ENCODE measurements around the gene RAB4B.
"Not testable (repeated sequence)": the region's sequence is repeated elsewhere in the genome, so short reads cannot be mapped to it uniquely, and the experiment has no call there.

The RAB4B gene

GRCh38 chr19:40780582-40780981 is 2.5 kb downstream of the RAB4B start:
- no peak overlapping the region for H3K4me3 ChIP-seq (ENCODE audit: control insufficient read depth, low read depth, low read length)
- no peak for DNase-seq (ENCODE audit: low read depth)
- TF ChIP-seq CTCF (conservative IDR thresholded peaks at IDR 0.05; ENCODE audit: control insufficient read depth, insufficient read depth, low read depth, low read length): no peak

DNA sequence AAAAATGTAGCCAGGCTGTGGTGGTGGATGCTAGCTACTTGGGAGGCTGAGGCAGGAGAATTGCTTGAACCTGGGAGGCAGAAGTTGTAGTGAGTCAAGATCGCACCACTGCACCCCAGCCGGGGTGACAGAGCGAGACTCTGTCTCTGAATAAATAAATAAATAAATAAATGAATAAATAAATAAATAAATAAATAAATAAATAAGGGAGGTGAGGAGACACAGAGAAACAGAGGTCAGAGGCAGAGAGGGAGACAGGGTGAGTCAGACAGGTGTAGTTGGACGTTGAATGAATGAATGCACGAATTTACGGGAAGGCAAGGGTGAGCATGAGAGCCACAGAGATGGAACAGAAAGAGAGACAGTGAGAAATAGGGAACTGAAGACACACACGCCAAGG is 3.1 kb downstream of the RAB4B start:
- no peak for DNase-seq (ENCODE audit: low read depth)
- H3K4me3 ChIP-seq (ENCODE audit: control insufficient read depth, low read depth, low read length): no peak overlapping the region
- no peak for TF ChIP-seq CTCF (conservative IDR thresholded peaks at IDR 0.05; ENCODE audit: control insufficient read depth, insufficient read depth, low read depth, low read length)

DNA sequence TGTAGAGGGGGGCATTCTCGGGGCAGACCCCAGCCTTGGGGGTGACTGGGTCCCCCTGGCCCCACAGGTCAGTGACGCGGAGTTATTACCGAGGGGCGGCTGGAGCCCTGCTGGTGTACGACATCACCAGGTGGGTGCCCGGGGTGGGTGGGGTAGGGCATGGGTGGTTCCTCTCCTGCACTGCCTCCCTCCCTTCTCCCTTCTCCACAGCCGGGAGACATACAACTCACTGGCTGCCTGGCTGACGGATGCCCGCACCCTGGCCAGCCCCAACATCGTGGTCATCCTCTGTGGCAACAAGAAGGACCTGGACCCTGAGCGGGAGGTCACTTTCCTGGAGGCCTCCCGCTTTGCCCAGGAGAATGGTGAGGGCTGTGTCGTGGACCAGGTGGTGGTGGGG is 5.7 kb downstream of the RAB4B start:
- DNase-seq (ENCODE audit: low read depth): no peak
- TF ChIP-seq CTCF (conservative IDR thresholded peaks at IDR 0.05; ENCODE audit: control insufficient read depth, insufficient read depth, low read depth, low read length): no peak

GRCh38 chr19:40784146-40784545 is 6.1 kb downstream of the RAB4B start:
- H3K4me3 ChIP-seq (ENCODE audit: control insufficient read depth, low read depth, low read length); DNase-seq (ENCODE audit: low read depth): not testable (repeated sequence)

More for the DNA sequence above, 5.7 kb downstream of the RAB4B start:
- H3K4me3 ChIP-seq (ENCODE audit: control insufficient read depth, low read depth, low read length): no peak overlapping the region

- no peak for DNase-seq (ENCODE audit: low read depth)
- H3K4me3 ChIP-seq (ENCODE audit: control insufficient read depth, low read depth, low read length): no peak overlapping the region
- TF ChIP-seq CTCF (conservative IDR thresholded peaks at IDR 0.05; ENCODE audit: control insufficient read depth, insufficient read depth, low read depth, low read length): no peak
Measured at GRCh38 chr19:40785526-40785925, 7.5 kb downstream of the RAB4B start.

- no peak for TF ChIP-seq CTCF (conservative IDR thresholded peaks at IDR 0.05; ENCODE audit: control insufficient read depth, insufficient read depth, low read depth, low read length)
- no peak overlapping the region for H3K4me3 ChIP-seq (ENCODE audit: control insufficient read depth, low read depth, low read length)
- no peak for DNase-seq (ENCODE audit: low read depth)
Measured at GRCh38 chr19:40786060-40787037, 8.3 kb downstream of the RAB4B start.

GRCh38 chr19:40791349-40791748 is 13.3 kb downstream of the RAB4B start:
- H3K4me3 ChIP-seq (ENCODE audit: control insufficient read depth, low read depth, low read length): no peak overlapping the region
- no peak for DNase-seq (ENCODE audit: low read depth)
- no peak for TF ChIP-seq CTCF (conservative IDR thresholded peaks at IDR 0.05; ENCODE audit: control insufficient read depth, insufficient read depth, low read depth, low read length)
